Glomerular visceral epithelial cell (primary cell): Measurements from ENCODE around the gene ZBTB17.
A peak's percentile ranks its signal among the peaks of the same experiment; 100 is the strongest.
"Not testable (repeated sequence)": the region's sequence is repeated elsewhere in the genome, so short reads cannot be mapped to it uniquely, and the experiment has no call there.

Experiments used
- DNase-seq: peaks from one replicate; pipeline ENCODE4 v3.0.0-alpha.2; 2016; ENCODE audit errors: extremely low spot score

ZBTB17 gene

DNA sequence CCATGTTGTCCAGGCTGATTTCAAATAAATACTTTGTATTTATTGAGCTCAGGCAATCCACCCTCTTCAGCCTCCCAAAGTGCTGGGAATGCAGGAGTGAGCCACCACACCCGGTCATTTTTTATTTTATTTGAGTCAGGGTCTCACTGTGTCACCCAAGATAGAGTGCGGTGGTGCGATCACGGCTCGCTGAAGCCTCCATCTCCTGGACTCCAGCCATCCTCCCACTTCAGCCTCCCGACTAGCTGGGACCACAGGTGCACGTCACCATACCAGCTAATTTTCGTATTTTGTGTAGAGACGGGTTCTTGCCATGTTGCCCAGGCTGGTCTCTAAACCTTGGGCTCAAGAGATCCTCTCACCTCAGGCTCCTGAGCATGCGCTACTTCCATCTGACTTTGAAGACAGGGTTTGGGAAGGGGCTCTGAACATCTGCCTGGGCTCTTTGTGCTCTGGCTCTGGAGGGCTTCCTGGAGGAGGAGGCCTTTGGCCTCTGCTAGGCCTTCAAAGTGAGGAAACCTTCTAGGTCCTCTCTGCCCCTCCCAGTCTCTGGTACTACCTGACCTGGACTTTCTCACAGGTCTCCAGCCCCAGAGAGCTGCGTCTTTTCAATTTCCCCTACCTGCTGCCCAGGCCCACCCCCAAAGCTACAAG is 36.2 kb upstream of the ZBTB17 start:
- DNase-seq = no peak

DNA sequence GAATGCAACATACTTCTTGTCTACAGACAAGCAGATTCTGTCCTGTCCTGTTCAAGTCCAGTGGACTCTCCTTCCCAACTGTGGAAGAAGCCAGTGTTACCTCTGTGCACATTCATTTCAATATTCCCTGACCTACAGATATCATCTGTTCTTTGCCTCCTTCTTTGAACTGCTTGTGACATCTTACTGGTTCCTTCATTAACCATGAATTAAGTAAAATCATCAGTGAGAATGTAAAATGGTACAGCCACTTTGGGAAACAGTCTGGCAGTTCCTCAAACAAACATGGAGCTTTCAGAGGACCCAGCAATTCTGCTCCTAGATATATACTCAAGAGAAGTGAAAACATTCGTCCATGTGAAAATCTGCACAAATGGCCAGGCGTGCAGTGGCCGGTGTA is 34.9 kb upstream of the ZBTB17 start:
- DNase-seq = no peak

DNA sequence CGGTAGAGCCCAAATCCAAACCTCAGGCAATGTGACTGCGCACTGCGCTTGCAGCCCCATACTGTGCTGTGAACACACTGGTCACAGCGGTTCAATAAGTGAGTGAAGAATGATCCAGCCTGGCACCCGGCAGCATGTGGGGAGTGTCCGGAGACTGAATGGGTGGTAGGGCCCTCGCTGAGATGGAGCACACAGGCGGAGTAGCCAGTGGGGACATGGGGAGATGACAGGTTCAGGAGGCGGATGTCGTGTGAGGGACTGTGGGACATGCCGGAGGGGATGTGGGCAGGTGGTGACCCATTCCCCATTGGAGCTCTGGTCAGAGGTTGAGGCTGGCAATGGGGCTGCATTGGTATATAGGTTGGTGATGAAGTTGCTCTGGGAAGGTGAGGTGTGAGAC is 33.8 kb upstream of the ZBTB17 start:
- no peak for DNase-seq

DNA sequence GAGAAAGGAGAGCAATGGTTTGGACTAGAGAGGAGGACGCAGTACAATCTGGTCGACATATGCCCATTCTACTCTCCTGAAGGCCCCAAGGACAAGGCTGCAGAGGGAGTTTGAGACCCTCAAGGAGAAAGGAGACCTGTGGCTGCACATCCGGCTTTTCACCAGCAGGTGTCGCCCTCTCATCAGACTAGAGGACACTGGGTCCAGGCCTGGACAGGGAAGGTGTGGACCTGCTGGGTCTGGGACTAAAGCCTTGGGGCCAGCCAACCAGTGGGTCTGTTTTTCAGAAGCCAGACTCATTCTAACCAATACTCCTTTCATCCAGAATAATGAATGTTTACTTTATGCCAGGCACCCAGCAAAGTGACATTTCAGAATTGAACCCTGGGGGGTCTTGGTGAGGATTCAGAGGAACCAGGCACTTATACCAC is 33.1 kb upstream of the ZBTB17 start:
- DNase-seq = peak; percentile 79

DNA sequence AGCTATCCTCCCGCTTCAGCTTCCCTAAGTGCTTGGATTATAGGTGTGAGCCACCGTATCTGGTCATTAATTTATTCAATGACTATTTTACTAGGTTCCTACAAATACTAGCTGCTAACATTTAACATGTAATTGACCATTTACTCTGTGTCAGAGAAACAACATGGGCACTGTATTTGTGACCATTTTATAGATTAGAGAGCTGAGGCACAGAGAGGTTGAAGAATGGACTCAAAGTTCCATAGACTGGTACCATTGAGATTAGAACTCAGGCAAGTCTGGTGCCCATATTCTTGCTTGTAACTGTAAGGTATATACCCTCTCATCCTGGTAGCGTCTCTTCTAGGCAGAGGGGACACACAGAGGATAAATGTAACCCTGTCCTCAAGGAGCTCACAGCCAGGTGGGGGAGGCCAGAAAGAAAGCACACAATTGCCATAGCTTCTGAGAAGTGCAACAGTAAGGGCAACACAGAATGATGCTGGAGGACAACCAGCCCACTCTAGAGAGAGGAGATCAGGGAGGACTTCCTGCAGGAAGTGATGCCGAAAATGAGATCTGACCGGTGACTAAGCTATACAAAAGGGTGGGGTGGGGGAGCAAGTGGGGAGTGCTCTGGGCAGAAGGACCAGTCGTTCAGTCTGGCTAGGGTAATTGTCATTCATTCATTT is 31.9 kb upstream of the ZBTB17 start:
- DNase-seq = no peak

DNA sequence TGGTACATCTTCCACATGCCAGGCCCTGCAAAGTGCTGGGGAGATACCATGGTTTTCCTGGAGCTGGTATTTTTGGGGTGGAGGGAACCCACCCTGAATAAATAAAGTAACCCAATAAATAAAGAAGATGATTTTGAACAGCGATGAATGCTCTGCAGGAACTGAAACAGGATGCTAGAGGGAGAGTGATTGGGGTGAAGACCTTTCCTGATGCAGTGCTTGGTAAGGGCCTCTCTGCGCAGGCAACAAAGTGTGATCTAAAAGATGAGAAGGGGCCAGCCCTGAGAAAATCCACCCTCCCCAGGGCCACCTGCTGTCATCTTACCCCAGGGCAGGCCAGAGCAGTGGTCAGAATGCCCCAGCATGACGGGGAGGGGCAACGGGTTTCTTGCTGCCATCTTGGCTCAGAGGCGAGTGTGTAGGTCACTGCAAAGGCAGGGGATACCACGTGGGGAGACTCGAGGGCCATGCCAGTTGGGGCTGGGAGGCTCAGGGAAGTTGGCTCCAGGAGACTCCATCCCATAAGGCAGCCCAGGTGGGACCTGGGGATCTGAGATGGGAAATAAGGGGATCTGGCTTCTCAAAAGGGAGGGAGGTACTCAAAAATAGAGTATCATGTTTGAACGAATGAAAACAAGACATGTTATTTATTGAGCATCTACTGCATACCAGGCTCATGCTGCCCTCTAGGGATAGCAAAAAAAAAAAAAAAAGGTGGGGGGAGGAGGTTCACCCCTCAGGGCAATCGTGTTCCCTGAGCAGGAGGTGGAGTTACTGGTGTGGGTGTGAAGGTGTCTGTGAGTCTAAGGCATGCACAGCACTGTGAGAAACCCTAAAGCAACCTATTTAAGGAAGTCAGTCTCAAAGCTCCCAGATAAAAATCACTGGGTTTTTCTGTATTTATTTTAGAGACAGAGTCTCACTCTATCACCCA is 30.9 kb upstream of the ZBTB17 start:
- no peak for DNase-seq

DNA sequence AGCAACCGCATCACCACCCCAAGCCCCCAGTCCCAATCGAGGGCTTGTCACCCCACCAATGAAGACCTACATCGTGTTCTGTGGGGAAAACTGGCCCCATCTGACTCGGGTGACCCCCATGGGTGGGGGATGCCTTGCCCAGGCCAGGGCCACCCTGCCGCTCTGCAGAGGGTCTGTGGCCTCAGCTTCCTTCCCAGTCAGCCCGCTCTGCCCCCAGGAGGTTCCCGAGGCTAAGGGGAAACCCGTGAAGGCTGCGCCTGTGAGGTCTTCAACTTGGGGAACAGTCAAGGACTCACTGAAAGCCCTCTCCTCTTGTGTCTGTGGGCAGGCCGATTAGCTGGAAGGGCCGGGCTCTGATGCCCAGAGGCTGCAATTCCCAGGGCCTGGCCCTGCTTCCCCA is 30.1 kb upstream of the ZBTB17 start:
- DNase-seq = no peak

DNA sequence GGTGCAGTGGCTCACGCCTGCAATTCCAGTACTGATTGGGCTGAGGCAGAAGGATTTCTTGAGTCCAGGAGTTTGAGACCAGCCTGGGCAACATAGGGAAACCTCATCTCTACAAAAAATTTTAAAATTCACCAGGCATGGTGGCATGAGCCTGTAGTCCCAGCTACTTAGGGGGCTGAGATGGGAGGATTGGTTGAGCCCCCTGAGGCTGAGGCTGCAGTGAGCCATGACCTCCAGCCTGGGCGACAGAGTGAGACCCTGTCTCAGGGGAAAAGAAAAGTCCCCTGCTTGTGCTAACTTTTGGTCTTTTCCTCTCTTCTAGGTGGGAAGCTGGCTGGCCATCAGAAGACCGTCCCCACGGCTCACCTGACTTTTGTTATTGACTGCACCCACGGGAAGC is 29.7 kb upstream of the ZBTB17 start:
- DNase-seq = no peak

DNA sequence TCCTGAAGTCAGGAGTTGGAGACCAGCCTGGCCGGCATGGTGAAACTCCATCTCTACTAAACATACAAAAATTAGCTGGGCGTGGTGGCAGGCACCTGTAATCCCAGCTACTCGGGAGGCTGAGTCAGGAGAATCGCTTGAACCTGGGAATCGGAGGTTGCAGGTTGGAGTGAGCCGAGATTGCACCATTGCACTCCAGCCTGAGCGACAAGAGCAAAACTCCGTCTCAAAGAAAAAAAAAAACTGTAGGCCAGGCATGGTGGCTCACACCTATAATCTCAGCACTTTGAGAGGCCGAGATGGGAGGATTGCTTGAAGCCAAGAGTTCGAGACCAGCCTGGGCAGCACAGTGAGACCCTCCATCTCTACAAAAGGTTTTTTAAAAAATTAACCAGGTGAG is 25.4 kb upstream of the ZBTB17 start:
- DNase-seq = not testable (repeated sequence)

DNA sequence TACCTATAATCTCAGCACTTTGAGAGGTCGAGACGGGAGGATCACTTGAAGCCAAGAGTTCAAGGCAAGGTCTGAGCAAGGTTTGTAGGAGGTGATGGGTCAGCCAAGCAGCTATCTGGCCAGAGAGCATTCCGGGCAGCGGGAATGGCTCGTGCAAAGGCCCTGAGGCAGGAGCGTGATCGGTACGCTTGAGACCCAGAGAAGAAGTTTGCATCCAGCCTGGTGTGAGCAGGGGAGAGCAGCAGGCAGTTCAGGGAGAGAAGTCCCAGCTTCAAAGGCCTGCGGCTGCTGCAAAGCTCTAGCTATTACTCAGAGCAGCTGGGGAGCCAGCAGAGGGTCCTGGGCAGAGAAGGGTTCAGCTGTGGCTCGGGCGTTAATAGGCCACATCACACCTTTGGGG is 23.0 kb upstream of the ZBTB17 start:
- no peak for DNase-seq

DNA sequence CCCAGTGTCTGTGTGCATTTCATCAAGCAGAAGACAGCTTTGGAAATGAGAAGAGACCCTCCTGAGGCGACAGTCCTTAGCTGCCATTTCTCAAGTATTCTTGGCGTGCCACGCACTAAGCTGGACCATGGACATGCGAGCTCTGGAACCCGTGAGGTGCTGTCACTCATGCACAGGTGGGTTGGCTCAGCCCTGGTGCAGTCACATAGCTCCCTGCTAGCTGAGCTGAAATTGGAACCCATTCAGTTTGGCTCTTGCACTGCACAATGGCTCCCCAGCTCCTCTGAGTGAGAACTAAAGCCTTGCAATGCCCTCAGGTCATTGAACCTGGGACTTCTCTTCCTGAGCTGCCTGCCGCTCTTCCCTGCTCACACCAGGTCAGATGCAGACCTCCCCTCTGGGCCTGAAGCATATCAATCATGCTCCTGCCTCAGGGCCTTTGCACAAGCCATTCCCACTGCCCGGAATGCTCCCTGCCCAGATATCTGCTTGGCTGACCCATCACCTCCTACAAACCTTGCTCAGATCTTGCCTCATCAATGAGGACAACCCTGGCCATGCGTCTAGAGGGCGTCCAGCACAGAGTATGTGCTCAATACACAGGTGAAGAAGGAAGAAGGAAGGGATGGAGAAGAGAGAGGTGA is 21.9 kb upstream of the ZBTB17 start:
- DNase-seq = no peak

DNA sequence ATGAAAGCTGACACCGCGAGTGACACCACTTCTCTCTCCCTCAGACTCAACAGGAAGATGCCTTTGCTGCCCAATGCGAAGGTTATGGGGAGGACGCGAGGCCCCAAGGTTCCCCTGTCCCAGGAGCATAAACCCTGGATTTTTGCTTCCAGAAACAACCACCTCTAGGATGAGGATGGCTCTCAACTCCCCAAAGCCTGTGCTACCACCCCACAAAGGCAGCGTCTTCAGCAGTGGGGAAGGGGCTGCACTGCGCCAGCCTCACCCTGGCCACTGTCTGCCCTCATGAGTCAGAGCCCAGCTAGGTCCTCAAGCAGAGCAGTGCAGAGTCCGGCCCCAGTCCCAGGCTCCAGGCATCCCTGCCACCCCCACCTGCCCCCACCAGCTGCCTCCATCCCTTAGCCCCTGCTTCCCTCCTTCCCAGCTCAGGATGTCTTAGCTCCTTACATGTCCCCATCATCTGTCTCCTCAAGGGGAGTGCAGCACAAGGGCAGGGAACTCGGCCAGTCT is 21.2 kb upstream of the ZBTB17 start:
- no peak for DNase-seq

DNA sequence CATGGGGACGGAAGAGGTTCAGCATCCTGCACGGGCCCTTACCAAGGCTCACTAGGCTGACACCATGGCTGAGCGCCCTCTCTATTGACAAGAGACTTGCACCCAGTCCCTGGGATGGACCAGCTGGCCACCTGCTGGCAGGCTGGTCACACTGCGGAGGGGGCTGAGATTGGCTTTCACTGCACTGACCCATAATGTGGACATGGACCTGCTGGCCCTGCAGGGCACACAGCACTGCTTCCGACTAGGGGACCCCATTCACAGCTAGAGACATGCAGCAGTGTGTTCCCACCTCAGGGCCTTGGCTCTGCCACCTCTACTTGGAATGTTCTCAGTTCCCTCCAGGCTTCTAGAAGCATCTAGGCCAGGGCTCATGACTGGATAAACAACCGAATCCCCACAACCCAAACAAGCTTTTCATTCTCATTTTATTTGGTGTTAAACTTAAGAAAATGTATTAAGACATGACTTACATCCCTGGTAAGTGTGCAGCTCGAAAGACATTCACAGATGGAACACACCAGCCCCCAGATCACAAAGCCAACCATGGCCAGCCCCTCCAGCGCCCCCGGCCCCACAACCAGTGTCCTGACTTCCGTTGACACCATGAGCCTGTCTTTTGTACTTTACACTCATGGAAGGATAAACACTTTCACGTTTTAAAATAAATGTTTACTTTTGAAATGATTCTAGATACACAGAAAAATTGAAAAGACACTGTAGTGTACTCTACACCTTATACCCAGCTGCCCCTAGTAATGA is 18.9 kb upstream of the ZBTB17 start:
- DNase-seq = peak; percentile 55

DNA sequence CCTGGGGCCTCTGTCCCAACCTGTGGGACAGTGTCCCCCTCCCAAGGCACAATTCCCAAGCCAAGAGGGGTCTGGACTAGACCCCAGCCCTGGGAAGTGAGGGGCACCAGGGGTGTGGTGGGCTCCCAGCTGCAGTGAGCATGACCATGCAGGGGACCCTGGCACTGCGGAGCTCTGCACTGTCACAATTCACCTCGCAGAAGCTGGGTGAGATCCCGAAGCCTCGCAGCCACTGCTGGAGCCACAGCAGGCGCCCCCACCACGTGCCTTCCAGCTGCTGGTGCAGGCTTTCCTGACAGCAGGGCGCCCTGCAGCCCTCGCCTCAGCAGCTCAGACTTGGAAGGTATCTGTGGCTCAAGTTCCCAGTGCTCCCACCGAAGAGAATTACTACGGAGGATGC is 18.2 kb upstream of the ZBTB17 start:
- DNase-seq = no peak

DNA sequence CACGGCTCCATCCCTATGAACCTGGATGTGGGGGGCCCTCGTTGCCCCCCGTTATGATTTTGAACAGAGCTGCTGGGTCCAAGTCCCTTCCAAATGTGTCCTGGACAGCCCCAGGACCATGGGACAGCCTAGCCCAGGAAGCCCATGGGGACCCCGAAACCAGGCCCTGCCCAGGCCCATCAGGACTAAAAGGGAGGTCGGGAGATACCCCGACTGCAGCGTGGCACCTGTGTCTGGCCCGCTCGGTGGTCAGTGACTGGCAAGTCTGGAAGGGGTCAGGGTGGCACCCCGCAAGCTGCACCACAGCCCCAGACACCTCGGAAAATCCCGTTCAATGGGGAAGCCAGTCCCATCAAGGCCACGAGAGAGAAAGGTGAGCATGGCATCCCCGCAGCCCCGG is 17.8 kb upstream of the ZBTB17 start:
- no peak for DNase-seq

DNA sequence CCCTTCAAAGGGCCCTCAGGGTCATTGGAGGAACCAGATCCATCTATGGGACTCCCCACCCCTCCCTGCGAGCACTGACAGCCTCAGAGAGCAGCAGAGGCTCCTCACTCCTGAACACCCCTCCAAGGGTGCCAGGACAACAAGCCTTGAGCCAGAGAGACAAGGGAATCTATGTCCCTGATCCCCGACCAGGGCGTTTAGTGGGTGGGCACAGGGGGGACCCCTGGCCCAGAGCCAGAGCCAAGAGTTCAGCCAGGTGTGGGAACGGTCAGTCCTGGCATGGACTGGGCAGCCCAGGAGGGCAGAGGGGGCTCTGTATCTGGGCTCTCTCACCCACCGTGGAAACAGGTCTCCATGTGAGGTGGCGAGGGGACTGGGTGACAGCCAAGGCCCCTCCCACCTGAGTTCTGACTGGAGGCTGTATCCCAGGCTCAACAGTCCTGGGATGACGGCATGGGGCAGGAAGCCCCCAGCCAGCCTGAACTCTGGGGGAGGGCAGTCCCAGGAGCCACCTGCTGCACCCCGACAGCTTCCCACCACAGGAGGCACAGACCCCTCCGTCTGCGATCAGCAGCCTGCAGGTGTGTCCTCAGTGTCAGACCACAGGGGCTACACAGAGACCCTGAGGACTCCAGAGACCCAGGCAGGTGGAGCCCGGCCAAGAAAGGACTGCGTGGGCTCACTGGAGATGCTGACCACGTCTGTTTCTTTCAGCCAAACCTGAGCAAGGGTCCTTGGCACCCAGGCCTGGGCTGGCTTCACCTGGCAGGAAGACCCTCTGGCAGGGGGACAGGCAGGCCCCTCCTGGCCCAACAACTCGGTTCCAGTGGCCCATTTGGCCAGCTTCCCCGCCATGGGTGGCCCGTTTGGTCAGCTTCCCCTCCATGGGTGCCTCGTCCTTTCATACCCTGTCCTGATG is 16.9 kb upstream of the ZBTB17 start:
- DNase-seq = no peak

DNA sequence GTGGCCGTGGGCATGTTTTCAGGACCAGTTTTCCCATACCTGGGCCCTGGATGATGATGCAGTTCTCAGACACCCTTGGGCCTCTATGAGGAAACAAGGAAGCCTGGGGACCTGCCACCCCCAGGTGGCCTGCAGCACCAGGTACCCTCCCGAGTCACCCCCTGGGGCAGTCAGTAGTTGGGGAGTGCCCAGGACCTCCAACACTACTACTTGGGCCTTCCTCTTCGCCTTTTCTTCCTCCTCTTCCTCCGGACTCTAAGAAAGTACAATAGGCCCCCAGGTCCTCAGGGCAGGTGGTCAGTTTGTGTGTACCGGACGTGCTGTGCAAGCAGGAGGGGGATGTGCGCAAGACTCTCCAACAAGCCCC is 16.3 kb upstream of the ZBTB17 start:
- no peak for DNase-seq

DNA sequence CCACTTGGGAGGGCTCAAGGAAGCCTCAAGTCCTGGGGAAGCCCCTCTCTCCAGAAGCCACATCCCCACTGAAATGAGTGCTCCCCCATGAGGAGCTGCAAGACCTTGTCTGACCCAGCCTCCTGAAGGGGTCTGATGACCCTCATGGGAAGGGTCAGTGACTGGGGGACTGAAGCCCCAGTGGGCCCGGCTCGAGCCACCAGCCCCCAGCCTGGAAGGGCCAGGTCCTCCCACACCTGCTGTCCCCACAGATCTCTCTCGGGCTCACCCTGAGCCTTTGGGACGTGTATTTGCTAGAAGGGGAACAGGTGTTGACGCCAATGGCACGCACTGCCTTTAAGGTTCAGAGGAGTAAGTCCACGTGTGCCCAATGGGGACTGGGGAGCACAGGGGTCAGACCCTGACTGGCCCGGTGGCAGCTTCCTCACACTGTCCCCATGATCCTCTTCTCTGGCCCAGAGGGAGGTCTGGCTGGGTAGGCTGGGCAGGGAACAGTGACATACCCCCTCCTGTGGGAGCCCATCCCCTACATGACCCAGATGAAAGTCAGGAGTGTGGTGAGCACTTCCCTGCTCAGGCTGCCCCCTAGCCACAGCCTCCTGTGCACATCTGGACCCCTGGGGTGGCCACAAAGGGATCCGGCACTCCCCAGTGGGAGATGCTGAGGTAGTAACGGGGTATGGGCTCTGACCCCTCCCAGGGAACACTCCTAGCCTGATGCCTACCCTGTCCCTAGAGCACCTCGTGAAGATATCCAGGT is 15.7 kb upstream of the ZBTB17 start:
- no peak for DNase-seq

DNA sequence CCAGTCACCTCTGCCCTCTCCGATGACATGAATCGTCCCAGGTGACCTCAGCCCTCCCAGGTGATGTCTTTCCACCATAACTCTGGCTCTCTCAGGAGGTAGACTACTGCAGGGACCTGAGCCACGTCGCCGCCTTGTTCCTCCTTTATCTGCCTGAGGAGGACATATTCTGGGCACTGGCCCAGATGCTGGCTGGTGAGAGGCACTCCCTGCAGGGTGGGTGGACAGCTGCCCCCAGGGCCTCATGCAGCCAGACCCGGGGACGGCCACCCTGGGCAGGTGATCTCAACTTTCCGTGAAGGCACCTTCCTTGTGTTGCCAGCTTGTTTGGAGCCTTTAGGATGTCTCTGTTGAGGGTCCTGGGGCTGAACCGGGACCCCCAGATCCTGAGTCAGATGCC is 13.9 kb upstream of the ZBTB17 start:
- no peak for DNase-seq
